ENCODE data around the gene ALMS1. TPM values are rescaled to one million over a fixed set of nuclear protein-coding genes. Genes with fewer than 3 reads are reported as not detected.

Gene ALMS1
- total and polyA plus RNA-seq, 8 donors = 3.8 to 101 (median 16.9) TPM

- H3K4me1 ChIP-seq = no peaks in the 10 kb centered on the region
- 58 to 78% (median 69%) methylated on average over 4 to 6 of the region's 6 CpGs for WGBS, 5 donors
- no peaks in the 10 kb centered on the region for H3K36me3 ChIP-seq
- no peak for DNase-seq
- intact Hi-C loops (cut with DNase I; ENCODE audit: low total_unique reads) = no loop called here
- TF ChIP-seq, protein P1, sequence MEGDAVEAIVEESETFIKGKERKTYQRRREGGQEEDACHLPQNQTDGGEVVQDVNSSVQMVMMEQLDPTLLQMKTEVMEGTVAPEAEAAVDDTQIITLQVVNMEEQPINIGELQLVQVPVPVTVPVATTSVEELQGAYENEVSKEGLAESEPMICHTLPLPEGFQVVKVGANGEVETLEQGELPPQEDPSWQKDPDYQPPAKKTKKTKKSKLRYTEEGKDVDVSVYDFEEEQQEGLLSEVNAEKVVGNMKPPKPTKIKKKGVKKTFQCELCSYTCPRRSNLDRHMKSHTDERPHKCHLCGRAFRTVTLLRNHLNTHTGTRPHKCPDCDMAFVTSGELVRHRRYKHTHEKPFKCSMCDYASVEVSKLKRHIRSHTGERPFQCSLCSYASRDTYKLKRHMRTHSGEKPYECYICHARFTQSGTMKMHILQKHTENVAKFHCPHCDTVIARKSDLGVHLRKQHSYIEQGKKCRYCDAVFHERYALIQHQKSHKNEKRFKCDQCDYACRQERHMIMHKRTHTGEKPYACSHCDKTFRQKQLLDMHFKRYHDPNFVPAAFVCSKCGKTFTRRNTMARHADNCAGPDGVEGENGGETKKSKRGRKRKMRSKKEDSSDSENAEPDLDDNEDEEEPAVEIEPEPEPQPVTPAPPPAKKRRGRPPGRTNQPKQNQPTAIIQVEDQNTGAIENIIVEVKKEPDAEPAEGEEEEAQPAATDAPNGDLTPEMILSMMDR (IDR thresholded peaks at IDR 0.05) = no peak
- TF ChIP-seq EP300 (IDR thresholded peaks at IDR 0.05) = no peak
- no peak for TF ChIP-seq POLR2AphosphoS5 (IDR thresholded peaks at IDR 0.05)
- TF ChIP-seq POLR2A (IDR thresholded peaks at IDR 0.05) = no peak
- no peak overlapping the region for H3K4me3 ChIP-seq
- no peaks in the 10 kb centered on the region for H3K27me3 ChIP-seq
- H3K27ac ChIP-seq = no peak overlapping the region
- H3K9me3 ChIP-seq = peaks cover 0 to 5% (median 2%) of the 10 kb centered on the region in 4 donors
Measured at GRCh38 chr2:73651591-73652230, 266.1 kb downstream of the ALMS1 start.

- H3K9me3 ChIP-seq = peaks cover 0 to 5% (median 2%) of the 10 kb centered on the region in 4 donors
- H3K27me3 ChIP-seq = no peaks in the 10 kb centered on the region
- no peaks in the 10 kb centered on the region for H3K36me3 ChIP-seq
- WGBS, 5 donors = 86 to 92% (median 88%) methylated on average over 3 of the region's 3 CpGs
- TF ChIP-seq POLR2AphosphoS5 (IDR thresholded peaks at IDR 0.05) = no peak
- TF ChIP-seq, protein P1 (IDR thresholded peaks at IDR 0.05) = no peak
- no peak for TF ChIP-seq POLR2A (IDR thresholded peaks at IDR 0.05)
- TF ChIP-seq EP300 (IDR thresholded peaks at IDR 0.05) = no peak
- DNase-seq = no peak
- intact Hi-C loops (cut with DNase I; ENCODE audit: low total_unique reads) = no loop called here
- no peaks in the 10 kb centered on the region for H3K4me1 ChIP-seq
- no peak overlapping the region for H3K4me3 ChIP-seq
- H3K27ac ChIP-seq = no peak overlapping the region
Measured at GRCh38 chr2:73652348-73652747, 266.7 kb downstream of the ALMS1 start.

- Histone ChIP-seq H3K9me3 (no peaks in the 10 kb centered on the region), H3K4me1 (no peaks in the 10 kb centered on the region), H3K27ac (no peak overlapping the region), H3K36me3 (no peaks in the 10 kb centered on the region), H3K27me3 (no peaks in the 10 kb centered on the region), H3K4me3 (no peak overlapping the region)
- 39 to 57% (median 49%) methylated on average over 2 of the region's 2 CpGs for WGBS, 5 donors
- intact Hi-C loops (cut with DNase I; ENCODE audit: low total_unique reads) = no loop called here
- TF ChIP-seq POLR2AphosphoS5 (IDR thresholded peaks at IDR 0.05) (no peak), EP300 (IDR thresholded peaks at IDR 0.05) (no peak), POLR2A (IDR thresholded peaks at IDR 0.05) (no peak)
- TF ChIP-seq, protein P1 (IDR thresholded peaks at IDR 0.05) = no peak
- DNase-seq = no peak
Measured at GRCh38 chr2:73654175-73654574, 268.5 kb downstream of the ALMS1 start.

Other genes starting within 250 kb of the ALMS1 start
- gene NOTO, start 183.3 kb upstream of the ALMS1 start, total RNA-seq = not detected
- under 1 TPM in 2 of 3 donors, not detected in 1; 0.25 to 0.31 TPM for gene NOTO, start 183.3 kb upstream of the ALMS1 start, polyA plus RNA-seq
- gene SMYD5, start 171.6 kb upstream of the ALMS1 start, total RNA-seq = 100 to 1,000 TPM in 1 of 5 donors, 10 to 100 TPM in 2, 1 to 10 TPM in 2; 3.5 to 136 (median 12.9) TPM
- gene SMYD5, start 171.6 kb upstream of the ALMS1 start, polyA plus RNA-seq = 10 to 100 TPM; 11.3 to 13.1 (median 13.0) TPM
- gene PRADC1, start 152.6 kb upstream of the ALMS1 start, total RNA-seq = 100 to 1,000 TPM in 1 of 5 donors, 10 to 100 TPM in 2, 1 to 10 TPM in 2; 7.1 to 123 (median 18.7) TPM
- gene PRADC1, start 152.6 kb upstream of the ALMS1 start, polyA plus RNA-seq = 10 to 100 TPM; 21.5 to 45.9 (median 30.1) TPM
- gene CCT7, start 151.5 kb upstream of the ALMS1 start, total RNA-seq = 100 to 1,000 TPM; 124 to 243 (median 145) TPM
- 100 to 1,000 TPM; 140 to 159 (median 150) TPM for gene CCT7, start 151.5 kb upstream of the ALMS1 start, polyA plus RNA-seq
- gene FBXO41, start 101.4 kb upstream of the ALMS1 start, total RNA-seq = 10 to 100 TPM in 1 of 5 donors, 1 to 10 TPM in 3, under 1 TPM in 1; 0.55 to 16.8 (median 4.0) TPM
- 1 to 10 TPM in 1 of 3 donors, under 1 TPM in 2; 0.62 to 1.4 (median 0.80) TPM for gene FBXO41, start 101.4 kb upstream of the ALMS1 start, polyA plus RNA-seq
- gene EGR4, start 92.3 kb upstream of the ALMS1 start, total RNA-seq = not detected
- under 1 TPM in 2 of 3 donors, not detected in 1; 0.05 to 0.31 TPM for gene EGR4, start 92.3 kb upstream of the ALMS1 start, polyA plus RNA-seq